Measurements from ENCODE around the gene WASHC3.

WASHC3 gene

DNA sequence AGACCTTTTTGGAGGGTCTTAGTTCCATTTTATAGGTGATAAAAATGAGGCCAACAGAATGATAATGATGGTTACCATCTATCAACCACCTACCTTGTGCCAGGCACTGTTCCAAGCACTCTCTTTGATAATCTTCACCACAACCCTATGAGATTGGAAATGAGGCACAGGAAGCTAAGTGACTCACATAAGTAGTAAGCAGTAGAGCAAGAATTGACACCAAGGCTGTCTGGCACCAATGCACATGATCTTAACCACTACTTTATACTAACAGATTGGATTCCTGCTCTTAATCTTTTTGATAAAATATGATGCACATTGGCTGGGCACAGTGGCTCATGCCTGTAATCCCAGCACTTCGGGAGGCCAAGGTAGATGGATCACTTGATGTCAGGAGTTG, 93.0 kb downstream of the WASHC3 start:
- DNase-seq (ENCODE audit: low read depth in 2 of 2), result no peak

DNA sequence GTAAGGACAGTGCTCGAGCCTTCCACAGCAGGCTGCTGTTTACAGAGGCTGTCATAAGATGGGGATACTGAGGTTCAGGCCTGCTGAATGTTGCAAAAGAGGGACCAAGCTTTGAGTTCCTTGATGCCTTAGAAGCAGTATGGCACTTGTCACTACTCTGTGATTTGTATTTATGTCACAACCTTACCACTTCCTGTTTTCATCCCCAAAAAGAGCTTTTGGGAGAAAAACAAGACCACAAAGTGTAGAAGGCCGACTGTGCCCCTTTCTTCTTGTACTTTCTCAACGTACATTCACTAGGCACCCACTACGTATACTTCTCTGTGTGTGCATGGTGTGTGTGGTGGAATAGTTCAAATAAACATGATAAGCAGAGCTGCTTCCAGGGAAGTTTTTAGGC, 94.3 kb downstream of the WASHC3 start:
- DNase-seq (ENCODE audit: low read depth in 2 of 2), result no peak

DNA sequence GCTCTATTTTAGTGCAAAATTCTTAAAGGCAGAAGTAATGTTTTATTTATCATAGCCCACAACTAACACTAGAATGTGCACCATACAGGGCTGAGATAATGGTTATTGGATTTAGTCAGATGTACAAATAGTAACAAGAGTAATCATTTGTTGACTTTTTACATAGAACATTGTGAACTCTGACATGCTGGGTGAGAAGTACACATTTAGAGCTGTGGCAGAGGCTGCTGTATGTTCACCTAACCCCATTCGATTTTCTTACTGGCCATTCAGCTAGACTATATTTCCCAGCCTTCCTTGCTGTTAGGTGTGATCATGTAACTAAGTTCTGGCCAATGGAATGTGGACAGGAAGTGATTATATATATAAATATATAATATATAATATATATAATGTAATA, 95.3 kb downstream of the WASHC3 start:
- DNase-seq (ENCODE audit: low read depth in 2 of 2), result no peak

GRCh38 chr12:101963697-101964096, 98.1 kb downstream of the WASHC3 start:
- no peak for DNase-seq (ENCODE audit: low read depth in 2 of 2)
